A549 (cell line): Measurements from ENCODE around the gene ULBP1. TPM values are rescaled to one million over a fixed set of nuclear protein-coding genes. Genes with fewer than 3 reads are reported as not detected.
A peak's percentile ranks its signal among the peaks of the same experiment; 100 is the strongest.

Experiments
- ATAC-seq, 2 experiments: fragments of 200-7000 bp in 1 of 2; fragments of >200 bp in 1 of 2; cut with Nextera tagmentation in 1 of 2; cut with Tn5 transposase in 1 of 2; 3 replicates each; pipeline versions ENCODE4 v1.8.0 to v1.9.1; 2018 to 2020; ENCODE audit warnings: mild to moderate bottlenecking in 1 of 2, moderate library complexity in 1 of 2
- CTCF ChIA-PET: fragments of 300-600 bp; sonication (Branson Sonifier 250); formaldehyde crosslinking; extraction: SDS; loops from one replicate; lab custom pipeline; 2021; ENCODE audit warnings: antibody characterized with exemption, inconsistent platforms; lab: Yijun Ruan, JAX
- POLR2A ChIA-PET: fragments of 350-600 bp; formaldehyde crosslinking; extraction: SDS; loops from one replicate; lab custom pipeline; 2021; ENCODE audit warnings: antibody characterized with exemption, inconsistent platforms; lab: Yijun Ruan, JAX
- DNase-seq, 2 experiments: peaks; one replicate each; pipeline versions ENCODE4 v3.0.0 to v3.0.0-alpha.2; 2011 to 2016; ENCODE audit warnings: low read depth in 1 of 2, low spot score in 1 of 2
- FAIRE-seq: peaks from 2 replicates; lab custom pipeline; 2011; peaks lifted over from hg19 to GRCh38; lab: Jason Lieb, UNC
- H3K27ac ChIP-seq, 2 experiments: fragments of >200 bp; sonication (Bioruptor Twin); formaldehyde crosslinking; 3 replicates each; pipeline ENCODE4 v1.5.1; 2016 to 2017
- H3K4me1 ChIP-seq: fragments of >200 bp; sonication (Bioruptor Twin); formaldehyde crosslinking; 3 replicates; pipeline ENCODE4 v1.6.1; 2016
- H3K4me2 ChIP-seq: fragments of >200 bp; sonication (Bioruptor Twin); formaldehyde crosslinking; 3 replicates; pipeline ENCODE4 v1.6.1; 2016
- H3K4me3 ChIP-seq: fragments of >200 bp; sonication (Bioruptor Twin); formaldehyde crosslinking; 3 replicates; pipeline ENCODE4 v1.5.1; 2016
- H3K9me3 ChIP-seq: fragments of >200 bp; sonication (Bioruptor Twin); formaldehyde crosslinking; 3 replicates; pipeline ENCODE4 v1.6.1; 2016
- CBX2 ChIP-seq: fragments of 200-600 bp; sonication (generic); IDR thresholded peaks from 2 replicates; pipeline ENCODE4 v1.6.1; 2016; ENCODE audit warnings: low read depth, mild to moderate bottlenecking, borderline replicate concordance
- CBX8 ChIP-seq: fragments of 200-600 bp; sonication (generic); IDR thresholded peaks from 2 replicates; pipeline ENCODE4 v1.6.1; 2016
- CHD4 ChIP-seq: fragments of 200-600 bp; sonication (generic); IDR thresholded peaks from 2 replicates; pipeline ENCODE4 v1.6.1; 2016; ENCODE audit warnings: antibody characterized with exemption, mild to moderate bottlenecking, borderline replicate concordance
- GATA3 ChIP-seq: IDR thresholded peaks from 2 replicates; pipeline ENCODE4 v1.6.1; 2012; ENCODE audit warnings: borderline replicate concordance
- HEYL ChIP-seq: fragments of 250-450 bp; sonication (Bioruptor Pico); IDR thresholded peaks from 2 replicates; pipeline ENCODE4 v1.8.0; 2021; ENCODE audit warnings: mild to moderate bottlenecking, moderate library complexity
- HOXB13 ChIP-seq: fragments of 250-450 bp; sonication (Bioruptor Pico); IDR thresholded peaks from 2 replicates; pipeline ENCODE4 v1.5.0; 2020; ENCODE audit warnings: low read depth, mild to moderate bottlenecking, moderate library complexity
- HOXB5 ChIP-seq: fragments of 250-450 bp; sonication (Bioruptor Pico); IDR thresholded peaks from 2 replicates; pipeline ENCODE4 v1.5.0; 2020; ENCODE audit warnings: mild to moderate bottlenecking, moderate library complexity
- KDM5A ChIP-seq: fragments of 200-600 bp; sonication (generic); IDR thresholded peaks from 2 replicates; pipeline ENCODE4 v1.6.1; 2016; ENCODE audit warnings: antibody characterized with exemption, mild to moderate bottlenecking
- MAFK ChIP-seq: fragments of 450-650 bp; IDR thresholded peaks from 2 replicates; pipeline ENCODE4 v1.6.1; 2014; ENCODE audit not compliant: partially characterized antibody
- NFE2L2 ChIP-seq: fragments of 150-350 bp; conservative IDR thresholded peaks from 2 replicates; pipeline ENCODE4 v1.6.1; 2014; ENCODE audit warnings: low read length
- PHF8 ChIP-seq: fragments of 200-600 bp; sonication (generic); IDR thresholded peaks from 2 replicates; pipeline ENCODE4 v1.6.1; 2016; ENCODE audit warnings: low read depth, mild to moderate bottlenecking, antibody characterized with exemption, moderate library complexity, borderline replicate concordance
- RAD21 ChIP-seq, 2 experiments: fragments of >200 bp in 1 of 2; sonication (Bioruptor Twin) in 1 of 2; formaldehyde crosslinking in 1 of 2; IDR thresholded peaks in 1 of 2; conservative IDR thresholded peaks in 1 of 2; 2 replicates in 1 of 2; 3 replicates in 1 of 2; pipeline ENCODE4 v1.6.1; 2012 to 2018; ENCODE audit warnings: inconsistent platforms in 1 of 2
- SREBF2 ChIP-seq: fragments of 450-650 bp; IDR thresholded peaks from 2 replicates; pipeline ENCODE4 v1.6.1; 2014; ENCODE audit warnings: mild to moderate bottlenecking, moderate library complexity
- WGBS: methylation state at CpG from one replicate; pipeline ENCODE4 v1.1.6; 2017; ENCODE audit errors: missing lambda C conversion rate; 5-methylcytosine and 5-hydroxymethylcytosine counted together
- polyA plus RNA-seq, 4 experiments: library from polyadenylated mRNA; depleted of rRNA in 3 of 4; stranded (reverse); fragments of >200 nt; fragmentation: RNase III in 1 of 4; extraction: RNeasy Plus Mini Kit Qiagen cat#74134 plus additional on column Dnase treatment in 1 of 4; gene quantifications; 2 replicates in 3 of 4; 3 replicates in 1 of 4; pipeline ENCODE4 v1.2.3, GENCODE V29; 2011 to 2017
- TF ChIP-seq, protein P1 (sequence below): fragments of 250-450 bp; sonication (Bioruptor Pico); IDR thresholded peaks from 2 replicates; pipeline ENCODE4 v1.5.0; 2021; ENCODE audit warnings: mild to moderate bottlenecking, moderate library complexity, borderline replicate concordance
- TF ChIP-seq, protein P2 (sequence below): fragments of 250-450 bp; sonication (Bioruptor Pico); IDR thresholded peaks from 2 replicates; pipeline ENCODE4 v1.5.0; 2020; ENCODE audit warnings: low read depth, mild to moderate bottlenecking, moderate library complexity
- TF ChIP-seq, protein P3 (sequence below): IDR thresholded peaks from 2 replicates; pipeline ENCODE4 v1.6.1; 2012
- TF ChIP-seq, protein P4 (sequence below): fragments of 150-350 bp; IDR thresholded peaks from 2 replicates; pipeline ENCODE4 v1.6.1; 2014; ENCODE audit warnings: low read depth, mild to moderate bottlenecking, low read length

Gene ULBP1
- polyA plus RNA-seq, 2 of the 4 experiments (the other 2 are of a cell fraction) = 0.89 to 6.6 TPM

DNA sequence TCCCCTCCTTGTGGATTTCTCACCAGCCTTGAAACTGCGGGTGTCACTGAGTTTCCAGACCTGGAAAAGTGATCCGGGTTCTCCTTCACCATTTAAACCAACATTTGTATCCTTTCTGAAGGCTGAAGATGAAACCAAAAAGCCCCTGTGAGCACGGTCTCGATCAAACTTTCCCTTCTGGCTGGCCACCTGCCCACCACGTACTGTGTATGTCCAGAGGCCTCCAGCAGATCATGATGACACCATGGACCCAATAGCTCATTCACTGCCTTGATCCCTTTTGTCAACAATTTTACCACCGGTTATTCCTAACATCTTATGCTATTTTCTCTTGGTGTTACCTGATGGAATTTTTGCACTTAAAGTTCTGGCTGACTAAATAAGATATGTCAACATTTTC lies 15.6 kb downstream of the ULBP1 start:
- H3K9me3 ChIP-seq = no peaks in the 10 kb centered on the region
- ATAC-seq (no peak), FAIRE-seq (no peak)
- no peak overlapping the region for H3K4me3 ChIP-seq
- CTCF ChIA-PET = no interaction called here
- H3K4me1 ChIP-seq = no peaks in the 10 kb centered on the region
- H3K27ac ChIP-seq = no peak overlapping the region
- H3K4me2 ChIP-seq = no peak overlapping the region
- TF ChIP-seq HOXB13 (CRISPR knock-in tag) = no peak
- TF ChIP-seq, protein P1, sequence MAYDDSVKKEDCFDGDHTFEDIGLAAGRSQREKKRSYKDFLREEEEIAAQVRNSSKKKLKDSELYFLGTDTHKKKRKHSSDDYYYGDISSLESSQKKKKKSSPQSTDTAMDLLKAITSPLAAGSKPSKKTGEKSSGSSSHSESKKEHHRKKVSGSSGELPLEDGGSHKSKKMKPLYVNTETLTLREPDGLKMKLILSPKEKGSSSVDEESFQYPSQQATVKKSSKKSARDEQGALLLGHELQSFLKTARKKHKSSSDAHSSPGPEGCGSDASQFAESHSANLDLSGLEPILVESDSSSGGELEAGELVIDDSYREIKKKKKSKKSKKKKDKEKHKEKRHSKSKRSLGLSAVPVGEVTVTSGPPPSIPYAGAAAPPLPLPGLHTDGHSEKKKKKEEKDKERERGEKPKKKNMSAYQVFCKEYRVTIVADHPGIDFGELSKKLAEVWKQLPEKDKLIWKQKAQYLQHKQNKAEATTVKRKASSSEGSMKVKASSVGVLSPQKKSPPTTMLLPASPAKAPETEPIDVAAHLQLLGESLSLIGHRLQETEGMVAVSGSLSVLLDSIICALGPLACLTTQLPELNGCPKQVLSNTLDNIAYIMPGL (CRISPR knock-in tag) = no peak
- no peak for TF ChIP-seq KDM5A
- no peak for TF ChIP-seq RAD21 (conservative IDR thresholded peaks at IDR 0.05 in 1 of 2, IDR thresholded peaks at IDR 0.05 in 1 of 2)
- TF ChIP-seq PHF8 = no peak
- no peak for TF ChIP-seq MAFK
- TF ChIP-seq SREBF2 = no peak
- no peak for TF ChIP-seq GATA3
- TF ChIP-seq, protein P2, sequence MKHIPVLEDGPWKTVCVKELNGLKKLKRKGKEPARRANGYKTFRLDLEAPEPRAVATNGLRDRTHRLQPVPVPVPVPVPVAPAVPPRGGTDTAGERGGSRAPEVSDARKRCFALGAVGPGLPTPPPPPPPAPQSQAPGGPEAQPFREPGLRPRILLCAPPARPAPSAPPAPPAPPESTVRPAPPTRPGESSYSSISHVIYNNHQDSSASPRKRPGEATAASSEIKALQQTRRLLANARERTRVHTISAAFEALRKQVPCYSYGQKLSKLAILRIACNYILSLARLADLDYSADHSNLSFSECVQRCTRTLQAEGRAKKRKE (CRISPR knock-in tag) = no peak
- TF ChIP-seq HOXB5 (CRISPR knock-in tag) = no peak
- TF ChIP-seq, protein P3, sequence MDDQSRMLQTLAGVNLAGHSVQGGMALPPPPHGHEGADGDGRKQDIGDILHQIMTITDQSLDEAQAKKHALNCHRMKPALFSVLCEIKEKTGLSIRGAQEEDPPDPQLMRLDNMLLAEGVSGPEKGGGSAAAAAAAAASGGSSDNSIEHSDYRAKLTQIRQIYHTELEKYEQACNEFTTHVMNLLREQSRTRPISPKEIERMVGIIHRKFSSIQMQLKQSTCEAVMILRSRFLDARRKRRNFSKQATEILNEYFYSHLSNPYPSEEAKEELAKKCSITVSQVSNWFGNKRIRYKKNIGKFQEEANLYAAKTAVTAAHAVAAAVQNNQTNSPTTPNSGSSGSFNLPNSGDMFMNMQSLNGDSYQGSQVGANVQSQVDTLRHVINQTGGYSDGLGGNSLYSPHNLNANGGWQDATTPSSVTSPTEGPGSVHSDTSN = no peak
- TF ChIP-seq, protein P4, sequence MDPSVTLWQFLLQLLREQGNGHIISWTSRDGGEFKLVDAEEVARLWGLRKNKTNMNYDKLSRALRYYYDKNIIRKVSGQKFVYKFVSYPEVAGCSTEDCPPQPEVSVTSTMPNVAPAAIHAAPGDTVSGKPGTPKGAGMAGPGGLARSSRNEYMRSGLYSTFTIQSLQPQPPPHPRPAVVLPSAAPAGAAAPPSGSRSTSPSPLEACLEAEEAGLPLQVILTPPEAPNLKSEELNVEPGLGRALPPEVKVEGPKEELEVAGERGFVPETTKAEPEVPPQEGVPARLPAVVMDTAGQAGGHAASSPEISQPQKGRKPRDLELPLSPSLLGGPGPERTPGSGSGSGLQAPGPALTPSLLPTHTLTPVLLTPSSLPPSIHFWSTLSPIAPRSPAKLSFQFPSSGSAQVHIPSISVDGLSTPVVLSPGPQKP = no peak
- no peak for TF ChIP-seq HEYL
- no peak for TF ChIP-seq NFE2L2
- no peak for TF ChIP-seq CBX2
- TF ChIP-seq, all 56 proteins: peak for 0
- 40% methylated on average over 6 of the region's 6 CpGs for WGBS
- POLR2A ChIA-PET = no interaction called here
- no peak for DNase-seq

DNA sequence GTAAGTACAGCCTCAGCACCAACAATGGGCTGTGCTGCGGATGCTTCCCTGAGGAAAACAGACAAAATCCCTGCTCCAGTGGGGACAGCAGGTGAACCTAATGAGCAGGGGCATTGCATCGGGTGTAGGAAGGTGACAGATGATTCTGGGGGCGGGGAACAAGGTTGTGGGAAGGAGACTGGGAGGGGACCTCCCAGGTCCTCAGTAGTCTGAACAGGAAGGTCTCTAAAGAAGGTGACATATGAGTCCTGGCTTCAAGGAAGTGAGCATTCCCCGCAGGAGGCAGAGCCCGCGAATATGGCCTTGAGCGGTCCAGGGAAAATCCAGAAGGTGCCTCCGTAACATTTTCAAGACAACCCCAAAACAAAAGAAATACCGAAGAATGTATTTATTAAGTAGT lies 19.4 kb downstream of the ULBP1 start:
- POLR2A ChIA-PET = no interaction called here
- TF ChIP-seq CHD4 (no peak), CBX8 (0 out of 2 replicates have a peak, but pooled peaks have one; percentile 19), MAFK (no peak)
- TF ChIP-seq, protein P3 = no peak
- 41% methylated on average over 8 of the region's 9 CpGs for WGBS

More for the DNA sequence above, 19.4 kb downstream of the ULBP1 start:
- Histone ChIP-seq H3K4me2 (no peak overlapping the region), H3K4me1 (no peaks in the 10 kb centered on the region), H3K27ac (no peak overlapping the region), H3K4me3 (no peak overlapping the region), H3K9me3 (peaks cover 8% of the 10 kb centered on the region; the same call in 2 of the 3 replicates)
- DNase-seq (no peak), ATAC-seq (no peak), FAIRE-seq (no peak)
- CTCF ChIA-PET = interaction anchor here (0.5 kb wide), 1 partner anchor 12 kb away, joined by 3 read pairs; no protein-coding TSS in a partner anchor
